SHP77 (cell line): ENCODE measurements around the gene APOL2.
"Not testable (repeated sequence)": the region's sequence is repeated elsewhere in the genome, so short reads cannot be mapped to it uniquely, and the experiment has no call there.

Experiments
- DNase-seq, 2 experiments: peaks; one replicate each; lab custom pipeline; 2025; lab: John Stamatoyannopoulos, UW

APOL2 gene

DNA sequence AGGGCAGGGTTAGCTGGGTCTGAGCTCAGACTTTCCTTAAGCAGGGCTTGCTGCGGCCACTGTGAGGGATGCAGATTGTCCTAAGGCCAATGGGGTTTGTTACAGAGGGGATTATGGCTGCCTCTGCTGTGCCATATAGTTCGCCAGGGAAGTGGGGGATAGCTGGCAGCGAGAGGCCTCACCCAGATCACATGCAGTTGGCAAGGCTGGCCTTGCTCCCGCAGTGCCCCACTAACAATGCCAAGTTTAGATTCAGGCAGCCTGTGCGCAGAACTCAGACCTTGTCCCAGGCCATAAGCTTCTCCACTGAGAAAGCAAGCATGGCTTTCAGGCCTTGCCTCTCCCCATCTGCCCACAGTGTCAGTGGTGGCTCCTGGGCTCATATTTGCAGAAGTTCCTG lies 4.7 kb upstream of the APOL2 start:
- no peak for DNase-seq

DNA sequence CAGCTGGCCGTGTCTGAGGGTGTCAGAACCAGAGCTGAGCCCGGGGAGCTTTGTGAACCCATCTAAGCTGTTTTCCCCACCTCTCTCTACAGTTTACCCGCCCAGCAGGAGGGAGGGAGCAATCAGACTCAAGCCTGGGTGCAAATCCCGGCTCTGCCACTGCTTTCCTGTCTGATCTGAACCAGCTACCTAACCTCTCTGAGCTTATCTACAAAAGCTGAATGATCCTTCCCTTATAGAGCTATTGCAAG lies 252 bp downstream of the APOL2 start:
- no peak for DNase-seq

GRCh38 chr22:36238373-36239149 lies 766 bp downstream of the APOL2 start:
- DNase-seq = no peak

GRCh38 chr22:36237462-36238372 lies 1.6 kb downstream of the APOL2 start:
- DNase-seq = no peak

DNA sequence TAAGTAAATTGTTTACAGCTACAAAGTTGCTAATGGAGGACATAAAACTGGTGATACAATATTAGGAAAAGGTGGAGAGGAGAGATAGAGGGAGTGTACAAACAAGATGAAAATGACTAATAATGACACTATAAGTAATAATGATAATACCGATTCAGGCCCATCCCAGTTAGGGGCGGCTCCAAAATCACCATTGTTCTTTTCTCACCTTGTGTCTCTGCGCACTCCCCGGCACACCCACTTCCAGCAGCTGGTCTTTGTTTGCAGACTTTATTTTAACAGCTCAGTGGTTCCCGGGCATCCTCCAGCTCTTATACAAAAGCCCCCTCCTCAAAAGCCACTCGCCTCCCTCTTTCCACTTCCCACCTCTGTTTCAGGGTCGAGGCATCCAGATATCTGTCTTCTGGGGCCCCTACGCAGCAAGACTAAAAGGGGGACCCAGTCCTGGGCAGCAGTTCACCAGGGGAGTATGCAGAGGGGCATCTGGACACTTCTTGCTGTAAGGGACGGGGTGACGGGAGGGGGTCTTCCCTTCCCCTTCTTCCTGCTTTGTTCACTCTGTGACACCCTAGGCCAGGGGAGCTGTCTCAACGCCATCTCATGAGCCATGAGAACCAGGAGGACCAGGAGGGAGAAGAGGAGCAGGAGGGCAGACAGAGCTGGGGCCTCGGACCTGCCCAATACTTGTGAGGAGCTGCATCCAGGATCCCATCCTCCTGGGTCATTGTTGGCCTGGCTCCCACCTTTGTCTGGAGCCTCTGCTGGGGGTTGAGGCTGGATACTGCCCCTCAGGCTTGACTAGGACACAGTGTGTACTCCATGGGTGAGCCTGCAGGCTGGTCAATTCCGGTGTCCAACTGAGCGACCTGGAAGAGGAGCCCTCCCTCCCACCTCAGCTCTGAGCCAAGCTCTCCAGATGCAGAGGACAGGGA lies 2.7 kb downstream of the APOL2 start:
- DNase-seq = no peak

- no peak for DNase-seq
Observed at GRCh38 chr22:36235585-36235984, 3.7 kb downstream of the APOL2 start.

DNA sequence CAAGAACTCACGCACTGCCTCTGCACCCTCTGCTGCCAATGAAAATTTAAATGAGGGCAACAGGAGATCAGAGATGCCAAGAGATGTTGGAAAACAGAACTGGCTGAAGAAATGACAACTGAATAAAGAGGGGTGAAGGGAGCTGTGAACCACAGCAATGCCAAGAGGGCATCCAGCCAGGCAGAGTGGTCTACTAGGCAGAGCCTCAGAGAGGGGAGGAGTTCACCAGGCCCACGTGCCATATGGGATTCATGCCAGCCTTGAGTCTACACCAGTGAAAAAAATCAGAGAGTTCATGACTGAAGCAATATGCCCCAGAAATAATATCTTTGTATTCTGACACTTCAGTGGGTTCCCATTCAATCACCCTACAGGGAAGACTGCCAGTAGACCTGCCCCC lies 4.4 kb downstream of the APOL2 start:
- DNase-seq = no peak

- no peak for DNase-seq
Observed at GRCh38 chr22:36234213-36234612, 5.1 kb downstream of the APOL2 start.

DNA sequence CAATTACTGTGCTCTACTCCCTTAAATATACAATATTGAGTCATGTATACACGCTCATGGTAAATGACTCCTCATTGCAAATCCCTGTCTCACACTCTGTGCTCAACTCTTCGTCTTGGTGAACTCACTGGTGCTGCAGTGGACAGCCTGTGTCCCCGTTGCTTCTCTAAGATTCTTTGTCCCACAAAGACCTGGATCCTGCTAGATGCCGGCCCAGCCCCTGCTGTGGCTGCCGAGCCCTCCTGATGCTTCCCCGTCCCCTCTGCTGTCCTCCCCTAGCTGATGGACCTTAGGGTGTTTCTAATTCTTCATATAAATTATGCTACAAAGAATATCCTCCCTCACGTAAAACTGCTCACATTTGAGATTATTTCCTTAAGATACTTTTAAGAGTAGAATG lies 5.5 kb downstream of the APOL2 start:
- DNase-seq = no peak

- DNase-seq = no peak
Observed at GRCh38 chr22:36232715-36233401, 6.5 kb downstream of the APOL2 start.

DNA sequence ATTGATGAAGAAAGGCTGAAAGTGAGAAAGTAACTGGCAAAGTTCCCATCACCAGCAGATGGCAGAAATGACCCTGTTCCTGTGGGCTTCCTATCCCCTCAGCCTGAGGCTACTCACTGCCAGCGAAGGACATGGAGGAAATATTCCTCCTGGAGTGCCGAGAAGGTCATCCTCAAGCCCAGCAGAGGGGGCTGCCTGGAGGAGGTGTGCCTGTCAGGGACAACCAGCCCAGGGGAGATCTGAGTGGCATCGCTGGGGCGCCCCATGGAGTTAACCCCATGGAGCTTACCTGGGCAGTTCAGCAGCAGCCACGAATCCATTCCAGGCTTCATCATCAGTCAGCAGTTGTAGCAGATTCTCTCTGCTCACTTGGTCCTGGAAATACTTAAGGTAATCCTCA lies 8.3 kb downstream of the APOL2 start:
- DNase-seq = not testable (repeated sequence)

GRCh38 chr22:36229649-36230048 lies 9.7 kb downstream of the APOL2 start:
- DNase-seq = not testable (repeated sequence)

DNA sequence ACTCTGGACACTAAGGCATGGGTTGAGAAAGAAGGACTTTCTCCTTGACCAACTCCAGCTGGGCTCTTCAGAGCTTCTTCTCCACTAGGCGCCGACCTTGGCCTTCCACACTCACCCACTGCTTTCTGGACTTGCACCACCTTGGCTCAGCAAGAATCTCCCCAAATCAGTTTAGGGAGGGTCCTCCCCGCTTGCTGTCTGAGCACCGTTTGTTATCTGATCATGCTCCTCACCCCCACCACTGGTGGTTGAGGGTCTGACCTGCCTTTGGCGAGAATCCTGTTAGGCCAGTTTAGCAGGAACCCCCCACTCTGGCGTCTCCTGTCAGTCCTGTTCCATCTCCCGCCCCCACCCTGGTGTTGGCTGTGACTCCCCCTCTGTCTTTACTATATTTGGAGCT lies 10.4 kb downstream of the APOL2 start:
- DNase-seq = no peak

DNA sequence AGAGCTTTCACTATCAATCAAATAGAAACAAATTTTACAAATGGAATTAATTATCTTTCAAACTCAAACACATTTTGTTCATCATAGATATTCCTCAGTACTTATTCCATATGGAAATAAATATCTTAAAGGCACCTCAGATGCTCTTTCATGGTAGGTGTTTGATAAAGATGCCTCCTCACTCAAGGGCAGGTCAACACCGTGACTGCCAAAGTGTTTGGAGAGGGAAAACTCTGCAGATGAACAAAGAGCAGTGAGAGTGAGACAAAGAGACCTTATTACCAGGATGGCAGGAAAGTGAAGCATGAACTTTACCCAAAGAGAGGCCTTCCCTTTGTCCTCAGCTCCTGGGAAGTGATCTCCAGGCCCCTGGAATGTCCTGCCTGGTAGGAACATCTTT lies 11.0 kb downstream of the APOL2 start:
- DNase-seq = not testable (repeated sequence)

- no peak for DNase-seq
Observed at GRCh38 chr22:36227806-36228205, 11.5 kb downstream of the APOL2 start.

GRCh38 chr22:36227396-36227795 lies 11.9 kb downstream of the APOL2 start:
- DNase-seq = no peak

- no peak for DNase-seq
Observed at GRCh38 chr22:36226189-36226588, 13.1 kb downstream of the APOL2 start.

DNA sequence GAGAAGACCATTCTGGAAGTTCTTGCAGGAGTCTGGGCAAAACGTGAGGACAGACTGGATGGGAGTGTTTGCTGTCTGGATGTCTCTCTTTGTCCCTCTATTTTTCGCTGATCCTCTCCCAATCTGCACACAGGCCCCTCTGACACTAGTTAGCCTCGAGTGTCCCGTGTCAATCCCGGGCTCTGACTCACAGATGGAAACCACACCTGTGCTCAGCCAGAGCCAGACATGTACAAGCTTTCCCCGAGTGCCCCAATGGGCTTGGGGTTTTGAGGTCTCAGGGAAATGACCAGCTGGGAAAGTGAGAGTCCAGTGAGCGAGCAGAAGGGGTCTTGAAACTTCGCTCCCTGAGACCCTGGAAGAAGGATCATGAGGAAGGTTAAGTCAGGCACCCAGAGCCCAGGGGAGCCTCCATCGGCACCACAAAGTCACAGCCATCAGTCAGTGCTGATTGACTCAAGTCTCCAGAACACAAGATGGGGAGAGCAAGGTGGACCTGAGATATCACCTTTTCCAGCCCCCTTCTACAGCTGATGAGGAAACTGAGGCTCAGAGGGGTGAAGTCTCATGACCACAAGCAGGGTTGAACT lies 13.9 kb downstream of the APOL2 start:
- DNase-seq = no peak

- DNase-seq = no peak
Observed at GRCh38 chr22:36224245-36224644, 15.1 kb downstream of the APOL2 start.

- DNase-seq = no peak
Observed at GRCh38 chr22:36223504-36223903, 15.8 kb downstream of the APOL2 start.

- DNase-seq = no peak
Observed at GRCh38 chr22:36222887-36223450, 16.4 kb downstream of the APOL2 start.
